Heart left ventricle (tissue), 16 donors: ENCODE measurements around the gene CHD9. TPM values are rescaled to one million over a fixed set of nuclear protein-coding genes. Genes with fewer than 3 reads are reported as not detected.
"Not testable (repeated sequence)": the region's sequence is repeated elsewhere in the genome, so short reads cannot be mapped to it uniquely, and the experiment has no call there.

Experiments used
- ATAC-seq, 4 donors: fragments of 200-7000 bp; cut with Tn5 transposase; one replicate each; pipeline ENCODE4 v1.9.1; 2020 to 2022; ENCODE audit warnings: moderate library complexity in 4 of 4, mild to moderate bottlenecking in 3 of 4, moderate number of reproducible peaks in 1 of 4
- DNase-seq, 5 donors: peaks; one replicate each; pipeline ENCODE4 v3.0.0-alpha.2; 2020
- H3K27ac ChIP-seq, 12 donors: fragments of 200-600 bp; sonication (generic) in 4 of 12; one replicate each; pipeline versions ENCODE4 v1.5.0 to v1.8.0; 2016 to 2022; ENCODE audit warnings: mild to moderate bottlenecking in 2 of 12
- H3K27me3 ChIP-seq, 9 donors: fragments of 200-600 bp; sonication (generic) in 2 of 9; one replicate each; pipeline versions ENCODE4 v1.5.1 to v1.8.0; 2016 to 2022; ENCODE audit warnings: mild to moderate bottlenecking in 3 of 9
- H3K36me3 ChIP-seq, 9 donors: fragments of 200-600 bp; sonication (generic) in 2 of 9; one replicate each; pipeline versions ENCODE4 v1.5.0 to v1.8.0; 2018 to 2022; ENCODE audit warnings: mild to moderate bottlenecking in 2 of 9
- H3K4me1 ChIP-seq, 12 donors: fragments of 200-600 bp; sonication (generic) in 4 of 12; one replicate each; pipeline versions ENCODE4 v1.5.0 to v1.8.0; 2016 to 2022; ENCODE audit warnings: mild to moderate bottlenecking in 3 of 12
- H3K4me3 ChIP-seq, 12 donors: fragments of 200-600 bp; sonication (generic) in 4 of 12; one replicate each; pipeline versions ENCODE4 v1.5.0 to v1.8.0; 2017 to 2022; ENCODE audit warnings: mild to moderate bottlenecking in 9 of 12, moderate library complexity in 4 of 12
- H3K9me3 ChIP-seq, 12 donors: fragments of 200-600 bp; sonication (generic) in 4 of 12; one replicate each; pipeline versions ENCODE4 v1.5.0 to v1.8.0; 2016 to 2022; ENCODE audit warnings: mild to moderate bottlenecking in 1 of 12
- POLR2A ChIP-seq, 2 donors: fragments of 450-650 bp; IDR thresholded peaks; one replicate each; pipeline ENCODE4 v1.6.1; 2017; ENCODE audit warnings: antibody characterized with exemption in 2 of 2, mild to moderate bottlenecking in 2 of 2, moderate library complexity in 2 of 2
- WGBS, 4 donors: extraction: QIAGEN DNeasy Blood & Tissue Kit in 2 of 4; methylation state at CpG; one replicate each; pipeline versions ENCODE4 v1.1.5 to v1.1.7; 2013 to 2018; 5-methylcytosine and 5-hydroxymethylcytosine counted together
- intact Hi-C, 10 donors: fragments of 100-400 bp; cut with DNase I; formaldehyde crosslinking; loops; one replicate each; pipeline versions ENCODE4 v1.11.1 to v1.14.2; 2022
- polyA plus RNA-seq, 2 donors: library from polyadenylated mRNA; stranded (reverse); fragments of 200-250 nt; gene quantifications; one replicate each; pipeline ENCODE4 v1.2.3, GENCODE V29; 2013
- total RNA-seq, 9 donors: library from RNA; depleted of rRNA in 2 of 9; stranded (reverse); fragments of >200 nt in 2 of 9; fragmentation: NEBNext Ultra II Directional in 3 of 9; extraction: Animal tissue kit (Norgen Biotek cat#: 25700) in 3 of 9; gene quantifications; one replicate each; pipeline versions ENCODE4 v1.1.0 to v1.2.4, GENCODE V29; 2016 to 2023
- TF ChIP-seq, protein P1 (sequence below), 12 donors: fragments of 200-600 bp; sonication (generic) in 4 of 12; IDR thresholded peaks; one replicate each; pipeline versions ENCODE4 v1.5.0 to v1.8.0; 2018 to 2022; ENCODE audit warnings: antibody characterized with exemption in 12 of 12, mild to moderate bottlenecking in 5 of 12
- donor health status: ischemic (EF 13 %, LVEDD 7.1; RV severe dilation, severe dysfunction).
- donor health status: healthy with polysubstance abuse.
- donor health status: DM: no; HTN: yes; CAD: no.
- donor health status: DM: no; HTN: no; CAD: no.
- donor health status: ischemic (EF 25% LVEDD 6.9; RV normal size, moderate dysfunction).
- donor health status: ischemic (EF 25% LVEDD 5.7; RV mildly dilated, moderate dysfunction).
- donor health status: healthy.
- donor health status: DM: yes; HTN: yes; CAD: no.
- donor health status: ischemic (EF 35%, LVEDD 5.7; RV mildly dilated, moderate dysfunction).
- donor health status: nonischemic (EF 11% LVEDD 7.7; RV severe dilation, severe dysfunction).
- donor health status: DM: yes; HTN: yes; CAD: no.
- donor health status: PGD.
- donor health status: ischemic (EF 29% LVEDD 5.4; RV normal size, mild dysfunction).
- donor health status: nonischemic (EF 23%, LVEDD 6.1; RV moderate dilation, normal function).

The CHD9 gene
- total and polyA plus RNA-seq, 11 donors, result 11.8 to 56.2 (median 41.3) TPM

DNA sequence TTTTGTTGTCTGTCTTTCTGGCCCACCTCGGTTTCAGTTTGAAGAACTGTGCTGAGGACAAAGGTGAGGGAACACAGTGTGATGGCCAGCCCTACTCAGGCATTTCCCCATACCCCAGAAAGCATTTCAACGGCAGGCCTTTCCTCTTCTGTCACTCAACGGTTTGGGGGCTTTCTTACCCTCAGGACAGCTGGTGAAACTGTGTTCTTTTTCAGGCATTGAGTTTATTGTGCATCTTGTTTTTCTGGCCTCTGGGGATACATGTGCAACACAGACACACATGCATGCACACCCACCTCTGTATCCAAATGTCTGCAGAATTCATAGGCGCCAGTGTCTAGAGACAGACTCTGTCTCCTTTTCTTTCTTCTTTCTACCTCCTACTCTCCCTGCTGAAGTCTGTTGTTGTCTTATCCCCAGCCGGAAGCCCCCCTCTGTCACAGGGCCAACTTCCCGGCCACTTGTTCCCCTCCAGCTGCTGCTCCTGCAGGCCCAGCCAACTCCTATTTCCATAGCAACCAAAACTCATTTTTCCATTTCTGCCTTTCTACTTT is 17.0 kb downstream of the CHD9 start:
- Histone ChIP-seq H3K4me3 (peak overlapping the region in 9 of 12 donors; percentile 6 to 49 (median 28)), H3K27me3 (no peaks in the 10 kb centered on the region), H3K27ac (peak overlapping the region; percentile 55 to 87 (median 74)), H3K4me1 (peaks cover 0 to 67% (median 38%) of the 10 kb centered on the region in 12 donors), H3K36me3 (peaks cover 0 to 9% (median 0%) of the 10 kb centered on the region in 9 donors), H3K9me3 (peaks cover 0 to 3% (median 0%) of the 10 kb centered on the region in 12 donors)
- intact Hi-C loops, result no loop called here
- 31 to 37% (median 35%) methylated on average over 6 of the region's 6 CpGs for WGBS, 4 donors
- TF ChIP-seq, protein P1, sequence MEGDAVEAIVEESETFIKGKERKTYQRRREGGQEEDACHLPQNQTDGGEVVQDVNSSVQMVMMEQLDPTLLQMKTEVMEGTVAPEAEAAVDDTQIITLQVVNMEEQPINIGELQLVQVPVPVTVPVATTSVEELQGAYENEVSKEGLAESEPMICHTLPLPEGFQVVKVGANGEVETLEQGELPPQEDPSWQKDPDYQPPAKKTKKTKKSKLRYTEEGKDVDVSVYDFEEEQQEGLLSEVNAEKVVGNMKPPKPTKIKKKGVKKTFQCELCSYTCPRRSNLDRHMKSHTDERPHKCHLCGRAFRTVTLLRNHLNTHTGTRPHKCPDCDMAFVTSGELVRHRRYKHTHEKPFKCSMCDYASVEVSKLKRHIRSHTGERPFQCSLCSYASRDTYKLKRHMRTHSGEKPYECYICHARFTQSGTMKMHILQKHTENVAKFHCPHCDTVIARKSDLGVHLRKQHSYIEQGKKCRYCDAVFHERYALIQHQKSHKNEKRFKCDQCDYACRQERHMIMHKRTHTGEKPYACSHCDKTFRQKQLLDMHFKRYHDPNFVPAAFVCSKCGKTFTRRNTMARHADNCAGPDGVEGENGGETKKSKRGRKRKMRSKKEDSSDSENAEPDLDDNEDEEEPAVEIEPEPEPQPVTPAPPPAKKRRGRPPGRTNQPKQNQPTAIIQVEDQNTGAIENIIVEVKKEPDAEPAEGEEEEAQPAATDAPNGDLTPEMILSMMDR (IDR thresholded peaks at IDR 0.05), result no peak
- TF ChIP-seq POLR2A (IDR thresholded peaks at IDR 0.05), result no peak
- ATAC-seq (peak; percentile 68 to 95 (median 88)), DNase-seq (peak; percentile 87 to 92 (median 91))

DNA sequence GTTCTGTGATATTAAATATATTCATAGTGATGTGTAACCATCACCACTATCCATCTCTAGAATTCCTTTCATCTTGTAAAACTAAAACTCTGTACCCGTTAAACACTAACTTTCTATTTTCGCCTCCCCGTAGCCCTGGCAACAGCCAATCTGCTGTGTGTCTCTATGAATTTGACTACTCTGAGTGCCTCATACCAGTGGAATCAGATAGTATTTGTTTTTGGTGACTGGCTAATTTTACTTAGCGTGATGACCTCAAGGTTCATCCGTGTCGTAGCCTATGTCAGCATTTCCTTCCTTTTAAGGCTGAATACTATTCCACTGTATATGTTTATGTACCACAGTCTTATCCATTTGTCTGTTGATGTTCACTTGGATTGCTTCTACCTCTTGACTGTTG is 18.2 kb downstream of the CHD9 start:
- TF ChIP-seq POLR2A (IDR thresholded peaks at IDR 0.05), result no peak
- TF ChIP-seq, protein P1 (IDR thresholded peaks at IDR 0.05), result no peak
- peaks cover 0 to 3% (median 0%) of the 10 kb centered on the region in 12 donors for H3K9me3 ChIP-seq
- peak overlapping the region in 9 of 12 donors; percentile 8 to 87 (median 72) for H3K27ac ChIP-seq
- peaks cover 0 to 8% (median 0%) of the 10 kb centered on the region in 9 donors for H3K36me3 ChIP-seq
- H3K4me1 ChIP-seq, result peaks cover 0 to 57% (median 38%) of the 10 kb centered on the region in 12 donors
- no peaks in the 10 kb centered on the region for H3K27me3 ChIP-seq
- no peak overlapping the region for H3K4me3 ChIP-seq
- no peak for DNase-seq
- intact Hi-C loops, result no loop called here
- ATAC-seq, result peak in 1 of 4 donors; percentile 14
- 78 to 91% (median 84%) methylated on average over 6 of the region's 6 CpGs for WGBS, 4 donors

DNA sequence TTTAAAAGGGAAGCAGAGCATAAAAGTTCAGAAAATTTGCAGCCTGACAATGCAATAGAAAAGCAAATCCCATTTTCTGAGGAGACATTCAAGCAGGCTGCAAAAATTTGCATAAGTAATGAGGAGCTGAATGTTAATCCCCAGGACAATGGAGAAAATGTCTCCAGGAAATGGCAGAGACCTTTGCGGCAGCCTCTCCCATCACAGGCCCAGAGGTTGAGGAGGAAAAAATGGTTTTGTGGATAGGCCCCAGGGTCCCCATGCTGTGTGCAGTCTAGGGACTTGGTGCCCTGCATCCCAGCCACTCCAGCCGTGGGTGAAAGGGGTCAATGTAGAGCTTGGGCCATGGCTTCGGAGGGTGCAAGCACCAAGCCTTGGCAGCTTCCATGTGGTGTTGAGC is 19.5 kb downstream of the CHD9 start:
- H3K27me3 ChIP-seq, H3K9me3 ChIP-seq, H3K4me3 ChIP-seq, H3K27ac ChIP-seq, ATAC-seq, DNase-seq, H3K36me3 ChIP-seq, intact Hi-C loops: not testable (repeated sequence)
- WGBS, 4 donors, result 62 to 85% (median 70%) methylated on average over 3 of the region's 3 CpGs
- H3K4me1 ChIP-seq, result peaks cover 0 to 58% (median 40%) of the 10 kb centered on the region in 12 donors

DNA sequence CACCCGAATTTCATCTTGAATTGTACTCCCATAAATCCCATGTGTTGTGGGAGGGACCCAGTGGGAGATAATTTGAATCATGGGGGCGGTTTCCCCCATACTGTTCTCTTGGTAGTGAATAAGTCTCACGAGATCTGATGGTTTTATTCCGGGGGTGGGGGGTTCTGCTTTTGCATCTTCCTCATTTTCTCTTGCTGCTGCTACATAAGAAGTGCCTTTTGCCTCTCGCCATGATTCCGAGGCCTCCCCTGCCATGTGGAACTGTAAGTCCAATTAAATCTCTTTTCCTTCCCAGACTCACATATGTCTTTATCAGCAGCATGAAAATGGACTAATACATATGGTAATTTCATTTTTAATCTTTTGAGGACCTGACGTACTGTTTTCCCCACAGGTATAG is 20.7 kb downstream of the CHD9 start:
- not testable (repeated sequence) for H3K27ac ChIP-seq, ATAC-seq
- peaks cover 0 to 58% (median 41%) of the 10 kb centered on the region in 12 donors for H3K4me1 ChIP-seq

DNA sequence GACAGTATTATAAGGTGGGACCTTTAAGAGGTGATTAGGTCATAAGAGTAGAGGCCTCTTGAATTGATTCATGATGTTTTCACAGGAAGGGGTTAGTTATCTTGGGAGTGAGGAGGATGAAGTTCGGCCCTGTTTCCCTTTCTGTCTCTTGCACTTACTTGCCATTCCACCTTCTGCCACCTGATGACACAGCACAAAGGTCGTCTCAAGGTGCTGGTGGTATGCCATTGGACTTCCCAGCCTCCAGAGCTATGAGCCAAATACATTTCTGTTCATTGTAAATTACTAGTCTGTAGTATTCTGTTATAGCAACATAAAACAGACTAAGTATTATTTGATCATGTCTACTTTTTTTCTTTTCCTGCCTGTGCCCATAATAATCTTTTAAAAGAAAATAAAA is 23.5 kb downstream of the CHD9 start:
- Histone ChIP-seq H3K27ac (peak overlapping the region in 4 of 12 donors; percentile 16 to 87 (median 62)), H3K4me1 (peaks cover 0 to 60% (median 34%) of the 10 kb centered on the region in 12 donors), H3K9me3 (peaks cover 0 to 3% (median 0%) of the 10 kb centered on the region in 12 donors), H3K36me3 (no peaks in the 10 kb centered on the region), H3K27me3 (no peaks in the 10 kb centered on the region), H3K4me3 (no peak overlapping the region)
- WGBS, 4 donors, result 82 to 89% (median 87%) methylated on average over 2 of the region's 2 CpGs
- TF ChIP-seq, protein P1 (IDR thresholded peaks at IDR 0.05), result no peak
- no peak for TF ChIP-seq POLR2A (IDR thresholded peaks at IDR 0.05)
- no peak for ATAC-seq
- intact Hi-C loops, result no loop called here
- no peak for DNase-seq

More for the DNA sequence above, 20.7 kb downstream of the CHD9 start:
- WGBS, 4 donors, result 92 to 94% (median 92%) methylated on average over 7 of the region's 7 CpGs
- intact Hi-C loops, DNase-seq, H3K27me3 ChIP-seq, H3K4me3 ChIP-seq, H3K36me3 ChIP-seq, H3K9me3 ChIP-seq: not testable (repeated sequence)
